ENCODE measurements around the gene PRSS50.

Gene PRSS50

GRCh38 chr3:46668591-46668990 is 49.1 kb downstream of the PRSS50 start:
- no peak overlapping the region for H3K27ac ChIP-seq
- no peak for TF ChIP-seq CTCF (IDR thresholded peaks at IDR 0.05)
- TF ChIP-seq ZFX (IDR thresholded peaks at IDR 0.05; ENCODE audit: borderline replicate concordance): no peak

GRCh38 chr3:46668116-46668515 is 49.6 kb downstream of the PRSS50 start:
- H3K27ac ChIP-seq: no peak overlapping the region

DNA sequence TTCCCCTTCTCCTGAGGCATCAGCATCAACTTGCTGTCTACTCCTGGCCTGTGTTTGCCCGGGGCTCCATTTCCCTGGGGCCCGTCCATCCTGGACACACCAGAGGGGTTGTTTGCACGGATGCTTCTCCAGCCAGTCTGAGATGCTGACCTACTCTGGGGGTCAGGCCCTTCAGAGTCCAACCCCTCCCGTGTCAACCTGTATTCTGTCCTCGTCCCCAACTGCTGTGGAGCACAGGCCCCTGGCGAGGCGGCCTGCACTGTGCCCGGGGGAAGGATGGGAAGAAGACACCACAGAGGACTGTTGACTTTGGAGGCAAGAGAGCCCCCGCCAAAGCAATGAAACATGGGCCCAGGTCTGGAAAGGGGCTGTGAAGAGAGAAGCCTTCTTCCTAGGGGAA is 50.0 kb downstream of the PRSS50 start:
- TF ChIP-seq ZFX (IDR thresholded peaks at IDR 0.05; ENCODE audit: borderline replicate concordance): no peak
- no peak overlapping the region for H3K27ac ChIP-seq

More at GRCh38 chr3:46668116-46668515, 49.6 kb downstream of the PRSS50 start:
- TF ChIP-seq ZFX (IDR thresholded peaks at IDR 0.05; ENCODE audit: borderline replicate concordance): no peak
- no peak for TF ChIP-seq CTCF (IDR thresholded peaks at IDR 0.05)

DNA sequence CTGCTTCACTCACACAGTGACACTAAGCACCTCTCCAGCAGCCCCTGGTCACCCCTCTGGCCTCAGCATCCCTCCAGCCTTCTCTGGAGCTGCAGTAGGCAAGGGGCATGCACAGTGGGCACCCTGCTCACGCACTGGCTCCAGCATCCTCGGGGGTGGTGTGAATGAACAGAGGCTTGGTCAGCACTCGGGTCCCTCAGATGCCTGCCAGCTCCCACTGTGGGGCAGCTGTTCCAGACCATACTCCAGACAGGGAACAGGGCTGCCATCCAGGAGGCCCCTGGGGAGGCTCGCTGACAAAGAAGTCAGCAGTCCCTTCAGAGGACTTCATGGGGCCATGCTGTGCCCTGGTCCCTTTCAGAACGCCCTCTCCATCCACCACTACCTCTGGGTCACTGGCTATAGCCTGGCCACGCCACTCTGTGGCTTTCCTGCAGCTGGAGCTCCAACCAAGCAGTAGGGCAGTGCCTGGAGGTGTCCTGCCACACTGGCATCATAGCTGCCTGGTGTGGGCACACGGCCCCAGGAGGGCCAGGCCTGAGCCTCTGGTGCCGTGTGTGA is 50.5 kb downstream of the PRSS50 start:
- H3K27ac ChIP-seq: no peak overlapping the region
- TF ChIP-seq ZFX (IDR thresholded peaks at IDR 0.05; ENCODE audit: borderline replicate concordance) (no peak), CTCF (IDR thresholded peaks at IDR 0.05) (no peak)

GRCh38 chr3:46666453-46666845 is 51.2 kb downstream of the PRSS50 start:
- H3K27ac ChIP-seq: no peak overlapping the region

GRCh38 chr3:46665763-46666452 is 51.8 kb downstream of the PRSS50 start:
- no peak overlapping the region for H3K27ac ChIP-seq

More at GRCh38 chr3:46666453-46666845, 51.2 kb downstream of the PRSS50 start:
- no peak for TF ChIP-seq ZFX (IDR thresholded peaks at IDR 0.05; ENCODE audit: borderline replicate concordance)
- no peak for TF ChIP-seq CTCF (IDR thresholded peaks at IDR 0.05)

DNA sequence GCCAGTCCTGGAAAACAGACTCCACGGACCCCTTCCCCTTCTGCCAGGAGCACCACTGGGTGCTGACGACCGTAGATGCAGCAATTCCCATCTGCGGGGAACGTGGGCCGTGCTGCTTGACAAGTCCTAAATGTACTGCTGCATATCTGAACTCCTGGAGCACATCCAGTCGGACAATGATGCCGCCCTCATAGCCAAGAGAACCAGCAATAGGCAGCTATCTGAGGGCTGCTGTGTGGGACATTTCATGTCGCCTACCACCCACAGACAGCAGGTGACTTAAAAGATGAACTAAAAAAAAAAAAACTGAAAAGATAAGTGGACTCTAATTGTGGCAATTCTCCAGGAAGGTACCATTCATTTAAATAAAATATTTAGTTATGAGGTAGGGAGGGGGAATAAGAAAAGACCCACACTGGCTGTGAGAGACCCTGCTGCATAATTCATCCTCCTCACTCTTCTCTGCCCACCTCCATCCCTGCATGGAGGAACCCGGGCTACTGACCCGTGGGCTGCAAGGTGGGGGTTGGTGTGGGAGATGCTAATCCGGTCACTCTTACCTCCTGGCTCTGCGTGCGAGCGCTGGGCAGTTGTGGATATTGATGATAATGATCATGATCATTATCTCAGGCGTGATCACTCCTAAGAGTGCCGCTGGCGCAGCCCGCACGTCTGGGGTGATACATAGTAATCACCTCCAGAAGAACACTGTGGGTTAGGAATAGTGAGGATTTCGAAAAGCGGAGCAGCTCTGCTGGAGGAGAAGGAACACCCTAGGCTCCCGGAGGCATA is 52.5 kb downstream of the PRSS50 start:
- H3K27ac ChIP-seq: no peak overlapping the region
- TF ChIP-seq CTCF (IDR thresholded peaks at IDR 0.05) (no peak), ZFX (IDR thresholded peaks at IDR 0.05; ENCODE audit: borderline replicate concordance) (no peak)

More at GRCh38 chr3:46665763-46666452, 51.8 kb downstream of the PRSS50 start:
- TF ChIP-seq CTCF (IDR thresholded peaks at IDR 0.05): no peak
- no peak for TF ChIP-seq ZFX (IDR thresholded peaks at IDR 0.05; ENCODE audit: borderline replicate concordance)

Data from 22Rv1 (cell line).